HG03045 (cell line): Measurements from ENCODE around the gene TBXAS1.
A peak's percentile ranks its signal among the peaks of the same experiment; 100 is the strongest.
"Not testable (repeated sequence)": the region's sequence is repeated elsewhere in the genome, so short reads cannot be mapped to it uniquely, and the experiment has no call there.

ENCODE experiments used
- ATAC-seq: cut with Tn5 transposase; IDR thresholded peaks from one replicate; pipeline ENCODE4 v1.9.1; 2021; ENCODE audit warnings: mild to moderate bottlenecking, moderate library complexity; ENCODE audit not compliant: unreplicated experiment

TBXAS1 gene

DNA sequence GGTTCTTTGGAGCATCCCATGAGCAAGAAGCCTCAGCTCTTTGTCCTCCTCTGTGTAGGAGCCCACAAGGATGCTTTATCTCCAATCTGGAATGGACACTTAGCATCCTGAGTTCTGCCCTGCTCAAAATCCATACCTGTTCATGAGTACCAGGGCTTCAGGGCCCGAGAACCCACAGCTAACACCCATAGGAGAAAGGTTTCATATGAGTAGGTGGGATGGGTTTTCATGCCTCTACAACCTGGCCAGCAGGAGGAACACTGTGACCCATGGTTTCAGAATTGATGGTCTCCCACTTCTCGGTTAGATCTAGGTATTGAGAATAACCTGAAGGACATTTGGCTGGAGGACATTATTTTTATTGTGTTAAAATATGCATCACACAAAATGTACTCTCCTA, 57.8 kb downstream of the TBXAS1 start:
- ATAC-seq, result no peak

GRCh38 chr7:139887992-139888481, 59.0 kb downstream of the TBXAS1 start:
- ATAC-seq, result no peak

DNA sequence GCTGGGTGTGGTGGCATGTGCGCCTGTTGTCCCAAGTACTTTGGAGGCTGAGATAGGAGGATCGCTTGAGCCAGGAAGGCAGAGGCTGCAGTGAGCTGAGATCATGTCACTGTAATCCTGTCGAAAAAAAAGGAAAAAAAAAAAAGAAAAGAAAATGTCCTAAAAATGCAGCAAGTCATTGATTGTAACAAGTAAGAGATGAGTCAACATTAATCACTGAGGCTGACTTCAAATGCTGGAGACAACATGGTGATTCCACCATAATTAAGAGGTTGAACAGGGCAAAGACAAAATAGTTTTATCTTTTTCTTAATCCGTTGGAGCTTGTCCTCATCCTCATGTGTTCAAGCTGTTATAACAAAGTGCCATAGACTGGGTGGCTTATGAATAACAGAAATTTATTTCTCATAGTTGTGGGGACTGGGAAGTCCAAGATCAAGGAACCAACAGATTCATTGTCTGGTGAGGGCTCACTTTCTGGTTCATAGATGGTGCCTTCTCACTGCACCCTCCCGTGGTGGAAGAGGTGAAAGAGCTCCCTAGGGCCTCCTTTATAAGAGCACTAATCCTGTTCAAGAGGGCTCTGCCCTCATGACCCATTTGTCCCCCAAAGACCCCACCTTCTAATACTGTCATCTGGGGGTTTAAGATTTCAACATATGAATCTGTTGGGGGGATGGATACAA, 60.3 kb downstream of the TBXAS1 start:
- ATAC-seq, result no peak

DNA sequence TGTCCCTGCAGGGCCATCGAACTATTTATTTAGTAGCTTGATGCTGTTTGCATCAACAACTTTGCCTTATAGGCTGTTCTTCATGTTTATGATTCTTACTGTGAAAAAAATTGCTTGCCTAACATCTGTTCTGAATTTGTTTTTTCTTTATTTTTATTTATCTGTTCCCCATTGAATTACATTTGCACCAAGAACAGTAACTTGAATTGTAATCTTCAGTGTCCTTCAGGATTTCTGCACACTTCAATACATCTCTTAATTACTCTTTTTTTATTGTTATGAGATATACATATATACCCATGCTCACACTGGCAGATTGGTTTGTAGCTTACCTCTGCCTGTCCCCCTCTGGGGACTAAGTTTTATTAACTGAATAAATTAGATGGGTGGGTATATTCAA, 64.4 kb downstream of the TBXAS1 start:
- no peak for ATAC-seq

GRCh38 chr7:139893999-139894398, 64.9 kb downstream of the TBXAS1 start:
- ATAC-seq, result peak; percentile 80

DNA sequence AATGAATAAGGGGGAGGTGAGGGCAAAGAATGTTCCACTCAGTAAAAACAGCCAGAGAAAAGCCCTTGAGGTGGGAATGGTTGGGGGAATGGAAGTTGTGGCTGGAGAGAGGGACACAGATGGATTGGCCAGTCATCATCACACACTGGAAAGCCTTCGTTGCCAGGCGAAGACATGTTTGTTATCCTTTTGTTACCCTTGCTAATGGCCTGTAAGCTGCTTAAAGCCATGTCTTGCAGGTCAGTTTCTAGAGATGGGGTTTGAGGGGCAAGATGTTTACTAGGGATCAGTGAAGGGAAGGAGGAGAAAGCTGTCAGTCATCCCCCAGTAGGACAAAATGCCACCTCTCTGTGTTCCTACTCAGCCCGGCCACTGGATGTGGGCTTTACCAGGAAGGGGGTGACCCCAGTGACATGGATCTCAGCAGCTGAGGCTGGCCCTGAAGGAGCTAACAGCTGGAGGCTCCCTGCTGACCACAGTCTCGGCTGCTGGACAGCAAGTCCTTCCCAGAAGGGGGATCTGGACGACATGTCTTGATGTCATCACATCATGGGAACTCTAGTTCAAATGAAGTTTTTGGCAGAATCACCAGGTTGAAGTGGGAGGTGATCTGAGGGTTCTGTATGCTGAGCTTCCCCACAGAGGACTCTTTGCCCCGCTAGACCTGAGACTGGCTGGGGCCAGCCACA, 66.2 kb downstream of the TBXAS1 start:
- no peak for ATAC-seq

DNA sequence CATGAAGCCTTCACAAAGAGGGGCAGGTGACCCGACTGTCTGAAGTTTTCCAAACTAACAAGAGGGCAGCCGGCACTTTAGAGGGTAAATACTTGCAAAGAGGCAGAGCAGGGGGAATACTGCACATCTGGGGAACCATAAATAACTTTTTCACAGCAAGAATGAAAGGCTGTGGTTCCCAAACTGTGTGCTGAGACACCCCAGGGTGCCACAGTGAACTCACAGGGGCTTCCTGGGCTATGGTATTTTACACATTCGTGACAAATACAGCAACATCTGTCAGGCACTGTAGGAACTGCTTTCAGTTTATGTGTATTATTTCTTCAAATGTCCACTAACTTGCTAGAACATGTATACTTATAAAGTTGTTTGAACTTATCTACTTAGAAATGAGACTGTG, 67.2 kb downstream of the TBXAS1 start:
- ATAC-seq, result no peak

DNA sequence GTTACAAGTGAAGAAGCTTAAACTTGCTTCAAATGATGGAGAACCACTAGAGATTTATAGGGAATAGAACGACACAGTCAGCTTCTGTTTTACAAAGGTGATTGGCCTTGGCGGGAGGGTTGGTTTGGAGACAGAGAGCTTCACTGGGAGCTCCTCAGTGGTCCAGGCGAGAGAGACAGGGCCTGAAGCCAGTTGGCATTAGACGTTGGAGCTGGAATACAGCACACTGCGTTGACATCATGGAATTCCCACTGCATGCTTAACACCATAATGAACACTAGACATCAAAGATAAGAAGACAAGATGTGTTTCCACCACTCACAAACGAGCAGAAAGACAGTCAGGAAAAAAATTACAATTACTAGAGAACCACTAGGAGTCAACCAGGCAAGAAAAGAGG, 67.8 kb downstream of the TBXAS1 start:
- no peak for ATAC-seq

DNA sequence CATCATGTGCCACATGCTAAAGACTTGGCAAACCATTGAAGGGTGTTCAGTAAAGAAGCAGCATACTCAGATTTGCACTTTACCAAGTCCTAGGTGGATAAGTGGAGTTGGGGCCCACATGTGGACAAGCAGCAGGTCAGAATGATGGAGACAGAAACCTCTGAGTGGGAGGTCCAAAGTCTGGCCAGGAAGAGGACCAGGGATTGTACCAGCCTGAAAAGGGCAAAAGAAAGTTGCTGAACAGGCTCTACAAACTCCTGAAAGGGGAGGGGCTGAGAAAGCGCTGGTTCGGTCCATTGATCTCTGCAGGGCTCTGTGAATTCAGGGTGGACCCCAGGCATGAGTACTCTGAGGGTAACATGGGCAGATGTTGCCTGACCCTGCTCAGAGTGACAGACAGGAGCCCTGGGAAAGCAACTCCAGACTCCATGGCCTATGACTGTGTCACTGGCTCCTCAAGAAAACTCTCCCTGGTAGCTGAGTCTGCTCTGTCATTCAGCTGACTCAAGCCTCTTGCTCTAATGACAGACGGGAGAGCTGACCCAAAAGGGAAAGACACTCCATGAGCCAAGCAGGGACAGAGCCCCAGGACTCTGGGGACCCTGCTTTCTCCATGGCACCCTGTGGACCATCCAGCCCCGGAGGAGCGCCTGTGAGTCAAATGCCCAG, 68.5 kb downstream of the TBXAS1 start:
- no peak for ATAC-seq

GRCh38 chr7:139898483-139898882, 69.4 kb downstream of the TBXAS1 start:
- no peak for ATAC-seq

DNA sequence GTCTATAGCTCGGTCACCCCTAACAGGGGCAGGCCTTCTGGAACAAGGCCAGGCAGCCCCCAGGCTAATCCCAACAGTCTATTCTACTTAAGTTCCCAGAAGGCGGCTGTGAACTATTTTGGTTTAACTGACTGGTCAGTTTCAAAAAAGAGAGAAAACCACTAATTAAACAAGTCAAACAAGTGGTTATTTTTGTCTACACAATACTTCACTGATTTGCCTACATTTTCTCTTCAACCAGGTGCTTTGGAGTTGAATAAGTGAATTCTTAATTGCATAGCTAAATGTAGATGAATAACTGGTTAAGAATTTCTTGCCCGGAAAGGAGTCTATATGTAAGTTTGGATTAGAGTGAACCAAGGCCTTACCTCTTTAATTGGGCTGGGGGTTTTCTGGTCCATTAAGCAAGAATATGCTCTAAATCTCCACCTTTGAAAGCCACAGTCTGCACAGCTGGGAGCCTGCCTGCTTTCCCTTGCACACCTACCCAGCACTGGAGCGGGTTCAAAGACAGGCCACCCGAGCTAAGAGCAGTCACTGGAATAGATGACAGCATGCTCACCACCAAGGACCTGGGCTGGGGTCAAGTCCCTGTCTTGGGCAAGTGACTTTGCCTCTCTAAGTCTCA, 70.4 kb downstream of the TBXAS1 start:
- ATAC-seq, result no peak

- ATAC-seq, result no peak
Measured at GRCh38 chr7:139900326-139900725, 71.3 kb downstream of the TBXAS1 start.

GRCh38 chr7:139901056-139901795, 72.2 kb downstream of the TBXAS1 start:
- no peak for ATAC-seq

- ATAC-seq, result no peak
Measured at GRCh38 chr7:139901901-139902300, 72.8 kb downstream of the TBXAS1 start.

GRCh38 chr7:139902436-139903102, 73.5 kb downstream of the TBXAS1 start:
- no peak for ATAC-seq

- ATAC-seq, result not testable (repeated sequence)
Measured at GRCh38 chr7:139903103-139903477, 74.0 kb downstream of the TBXAS1 start.

- ATAC-seq, result no peak
Measured at GRCh38 chr7:139906879-139907278, 77.8 kb downstream of the TBXAS1 start.

DNA sequence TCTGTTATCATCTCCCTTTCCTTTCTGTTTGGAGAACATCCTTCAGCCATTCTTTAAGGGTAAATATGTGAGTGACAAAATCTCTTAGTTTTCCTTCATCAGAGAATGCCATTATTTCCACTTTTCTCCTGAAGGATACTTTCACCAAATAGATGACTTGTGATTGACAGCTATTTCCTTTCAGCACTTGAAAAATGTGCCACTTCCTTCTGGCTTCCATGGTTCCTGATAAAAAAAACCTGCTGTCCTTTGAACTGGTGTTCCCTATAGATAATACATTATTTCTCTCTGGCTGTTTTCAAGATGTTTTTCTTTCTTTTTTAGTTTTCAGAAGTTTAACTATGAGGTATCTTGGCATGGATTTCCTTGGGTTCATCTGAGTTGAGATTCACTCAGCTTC, 79.7 kb downstream of the TBXAS1 start:
- ATAC-seq, result no peak

GRCh38 chr7:139909379-139910050, 80.5 kb downstream of the TBXAS1 start:
- no peak for ATAC-seq
